Rectal smooth muscle tissue (tissue), 1 donor: ENCODE measurements around the gene GUK1.

Experiments used
- H3K27ac ChIP-seq: one replicate; pipeline ENCODE4 v1.7.0; 2013; ENCODE audit warnings: low read depth, low read length, inconsistent platforms
- H3K27me3 ChIP-seq: one replicate; pipeline ENCODE4 v1.7.0; 2013; ENCODE audit warnings: low read length; ENCODE audit not compliant: control insufficient read depth, insufficient read depth
- H3K36me3 ChIP-seq: one replicate; pipeline ENCODE4 v1.7.0; 2013; ENCODE audit warnings: low read length; ENCODE audit not compliant: control insufficient read depth, insufficient read depth
- H3K4me1 ChIP-seq: one replicate; pipeline ENCODE4 v1.7.0; 2013; ENCODE audit warnings: low read length; ENCODE audit not compliant: control insufficient read depth, insufficient read depth
- H3K4me3 ChIP-seq: one replicate; pipeline ENCODE4 v1.7.0; 2013; ENCODE audit warnings: low read length
- H3K9ac ChIP-seq: one replicate; pipeline ENCODE4 v1.7.0; 2013; ENCODE audit warnings: low read length

The GUK1 gene

DNA sequence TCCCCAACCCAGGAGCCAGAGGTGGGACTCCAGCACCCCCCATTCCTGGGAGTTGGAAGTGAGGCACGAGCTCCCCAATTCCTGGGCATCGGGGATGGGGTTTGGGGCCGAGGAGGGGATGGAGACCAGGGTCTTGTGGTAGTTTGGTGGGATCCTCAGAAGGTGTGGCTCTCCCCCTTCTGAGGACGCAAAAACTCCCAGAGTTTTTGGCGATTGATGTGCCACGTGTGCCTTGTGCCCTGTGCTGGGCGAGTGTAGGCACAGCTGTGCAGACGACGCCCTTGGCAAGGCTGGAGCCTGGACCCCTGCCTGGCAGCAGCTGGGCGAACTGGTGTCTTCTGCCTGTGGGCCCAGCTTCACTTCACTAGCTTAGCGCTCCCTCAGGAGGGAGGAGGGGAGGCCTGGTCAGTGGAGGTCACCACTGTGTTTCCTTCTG is 2.6 kb downstream of the GUK1 start:
- Histone ChIP-seq H3K36me3 (peaks cover 20% of the 10 kb centered on the region), H3K4me1 (peaks cover 17% of the 10 kb centered on the region), H3K9ac (no peak overlapping the region), H3K27ac (no peak overlapping the region), H3K27me3 (no peaks in the 10 kb centered on the region), H3K4me3 (no peak overlapping the region)

DNA sequence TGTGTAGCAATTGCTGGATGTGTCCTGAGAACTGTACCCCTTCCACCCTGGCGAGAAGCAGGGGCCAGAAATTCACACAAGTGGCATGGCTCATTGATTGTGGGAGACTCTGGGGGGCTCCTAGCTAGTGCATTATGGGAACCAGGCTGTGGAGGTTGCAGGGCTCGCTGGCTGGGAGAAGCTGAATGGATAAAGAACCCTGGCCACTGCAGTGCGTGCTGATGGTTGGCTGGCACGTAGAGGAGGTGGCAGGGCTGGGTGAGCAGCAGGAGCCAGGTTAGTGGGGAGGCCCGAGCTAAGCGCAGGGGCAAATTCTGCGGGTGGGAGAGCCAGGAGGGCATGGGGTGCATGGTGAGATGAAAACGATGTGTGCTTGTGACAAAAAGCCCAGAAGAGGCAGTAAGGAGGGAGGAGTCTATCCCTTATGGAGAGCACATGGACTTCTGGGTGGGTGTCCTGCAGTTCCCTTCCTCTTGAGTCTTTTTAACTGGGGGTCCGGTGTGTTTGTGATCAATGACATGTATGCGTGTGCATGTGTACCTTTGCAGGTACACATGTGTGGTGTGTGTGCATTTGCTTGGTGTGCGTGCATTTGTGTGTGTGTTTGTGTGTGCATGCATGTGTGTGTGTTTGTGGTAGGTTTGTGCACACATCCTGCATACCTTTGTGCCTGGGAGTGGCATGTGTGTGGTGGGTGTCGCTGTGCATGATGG is 3.6 kb downstream of the GUK1 start:
- no peak overlapping the region for H3K4me3 ChIP-seq
- H3K27me3 ChIP-seq = no peaks in the 10 kb centered on the region
- peaks cover 17% of the 10 kb centered on the region for H3K4me1 ChIP-seq
- H3K27ac ChIP-seq = no peak overlapping the region
- H3K36me3 ChIP-seq = peaks cover 21% of the 10 kb centered on the region
- no peak overlapping the region for H3K9ac ChIP-seq

DNA sequence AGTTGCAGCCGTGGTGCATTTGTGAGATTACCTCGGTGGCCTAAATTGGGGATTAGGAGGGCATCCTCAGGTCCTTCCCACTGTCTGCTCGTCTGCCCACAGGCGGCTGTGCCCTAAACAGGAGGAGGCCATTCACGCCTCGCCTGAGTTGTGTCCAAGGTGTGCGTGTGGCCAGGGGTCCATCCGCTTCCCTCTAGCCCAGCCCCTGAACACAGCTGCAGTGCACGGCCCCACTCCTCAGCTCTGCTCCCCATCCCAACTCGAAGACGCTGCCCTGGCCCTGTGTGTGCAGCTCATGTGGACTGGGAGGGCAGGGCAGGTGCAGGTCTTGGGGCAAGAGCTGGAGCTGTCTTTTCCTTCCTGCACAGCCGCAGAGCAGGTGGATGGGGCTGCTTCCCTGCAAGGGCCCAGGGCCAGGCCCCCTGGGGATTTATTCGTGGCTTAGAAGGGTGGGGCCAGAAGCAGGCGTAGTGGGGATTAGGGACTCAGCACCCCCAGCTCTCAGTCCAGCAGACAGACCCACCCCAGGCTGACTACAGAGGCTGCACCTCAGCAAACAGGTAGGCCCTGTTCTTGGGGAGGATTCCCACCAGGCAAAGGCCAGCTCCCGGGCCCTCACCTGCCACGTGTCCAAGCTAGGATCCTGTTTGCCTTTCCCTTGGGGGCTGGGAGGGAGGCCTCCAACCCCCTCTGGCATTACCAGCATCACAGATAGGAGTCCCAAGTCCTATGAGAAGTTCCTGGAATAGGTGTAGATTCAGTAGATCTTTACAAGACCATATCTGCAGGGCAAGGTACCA is 4.3 kb downstream of the GUK1 start:
- H3K4me1 ChIP-seq = peaks cover 22% of the 10 kb centered on the region

DNA sequence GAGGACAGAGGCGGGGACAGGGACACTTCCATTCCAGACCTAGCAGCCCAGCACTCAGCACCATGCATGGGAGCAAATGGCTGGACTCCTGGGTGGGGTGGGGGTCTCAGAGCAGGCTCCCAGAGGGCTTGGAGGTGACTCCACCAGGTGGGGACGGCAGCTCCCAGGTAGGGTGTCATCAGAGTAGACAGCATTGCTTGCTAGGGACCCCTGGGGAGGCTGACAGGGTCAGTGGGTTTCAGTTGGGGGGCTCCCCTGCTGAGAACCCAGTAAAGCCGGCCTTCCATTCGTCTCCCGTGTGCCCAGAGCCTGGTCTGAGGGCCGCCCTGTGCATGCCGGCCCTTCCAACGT is 4.9 kb downstream of the GUK1 start:
- no peaks in the 10 kb centered on the region for H3K27me3 ChIP-seq
- H3K4me1 ChIP-seq = peaks cover 26% of the 10 kb centered on the region
- peaks cover 21% of the 10 kb centered on the region for H3K36me3 ChIP-seq
- no peak overlapping the region for H3K9ac ChIP-seq
- H3K4me3 ChIP-seq = no peak overlapping the region
- H3K27ac ChIP-seq = no peak overlapping the region

More for the DNA sequence above, 4.3 kb downstream of the GUK1 start:
- no peak overlapping the region for H3K9ac ChIP-seq
- no peak overlapping the region for H3K27ac ChIP-seq
- peaks cover 21% of the 10 kb centered on the region for H3K36me3 ChIP-seq
- H3K4me3 ChIP-seq = no peak overlapping the region
- no peaks in the 10 kb centered on the region for H3K27me3 ChIP-seq

DNA sequence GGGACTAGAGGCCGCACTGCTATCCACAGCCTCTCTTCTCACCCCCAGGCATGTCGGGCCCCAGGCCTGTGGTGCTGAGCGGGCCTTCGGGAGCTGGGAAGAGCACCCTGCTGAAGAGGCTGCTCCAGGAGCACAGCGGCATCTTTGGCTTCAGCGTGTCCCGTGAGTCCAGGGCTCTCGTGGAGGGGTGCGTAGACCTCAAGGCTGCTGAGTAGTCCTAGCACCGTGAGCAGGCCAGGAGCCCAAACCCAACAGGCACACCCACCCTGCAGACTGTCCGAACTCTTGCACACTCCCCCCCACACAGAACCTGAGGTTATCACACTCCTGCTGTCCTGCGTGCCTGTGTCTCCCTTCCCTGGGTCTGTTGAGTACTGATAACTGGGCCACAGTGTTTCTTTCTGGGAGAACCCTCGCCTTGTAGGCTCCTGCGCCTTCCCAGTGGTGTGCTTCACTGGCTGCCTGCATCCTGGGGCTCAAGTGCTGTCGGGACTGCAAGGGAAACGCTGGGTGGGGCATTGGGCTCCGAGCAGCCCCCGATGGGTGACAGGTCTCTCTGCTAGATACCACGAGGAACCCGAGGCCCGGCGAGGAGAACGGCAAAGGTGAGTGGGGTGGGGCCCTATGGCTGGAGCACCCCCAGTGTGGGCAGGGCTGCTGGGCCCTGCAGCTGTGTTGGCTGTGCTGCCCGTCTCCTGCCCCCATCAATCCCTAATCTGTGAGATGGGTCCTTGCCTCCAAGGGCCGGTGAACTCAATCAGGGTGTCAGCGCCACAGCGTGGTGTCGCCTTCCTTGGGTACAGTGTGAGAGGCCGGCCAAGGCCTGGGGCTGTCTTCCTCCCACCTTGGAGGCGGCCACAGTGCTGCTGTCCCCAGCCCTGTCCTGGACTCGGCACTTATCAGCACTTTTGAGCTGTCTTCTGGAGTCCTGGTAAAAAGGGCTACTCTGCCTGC is 5.7 kb downstream of the GUK1 start:
- H3K4me3 ChIP-seq = no peak overlapping the region
- H3K27ac ChIP-seq = no peak overlapping the region
- H3K4me1 ChIP-seq = peaks cover 33% of the 10 kb centered on the region
- H3K36me3 ChIP-seq = peaks cover 21% of the 10 kb centered on the region
- H3K27me3 ChIP-seq = no peaks in the 10 kb centered on the region
- H3K9ac ChIP-seq = no peak overlapping the region

DNA sequence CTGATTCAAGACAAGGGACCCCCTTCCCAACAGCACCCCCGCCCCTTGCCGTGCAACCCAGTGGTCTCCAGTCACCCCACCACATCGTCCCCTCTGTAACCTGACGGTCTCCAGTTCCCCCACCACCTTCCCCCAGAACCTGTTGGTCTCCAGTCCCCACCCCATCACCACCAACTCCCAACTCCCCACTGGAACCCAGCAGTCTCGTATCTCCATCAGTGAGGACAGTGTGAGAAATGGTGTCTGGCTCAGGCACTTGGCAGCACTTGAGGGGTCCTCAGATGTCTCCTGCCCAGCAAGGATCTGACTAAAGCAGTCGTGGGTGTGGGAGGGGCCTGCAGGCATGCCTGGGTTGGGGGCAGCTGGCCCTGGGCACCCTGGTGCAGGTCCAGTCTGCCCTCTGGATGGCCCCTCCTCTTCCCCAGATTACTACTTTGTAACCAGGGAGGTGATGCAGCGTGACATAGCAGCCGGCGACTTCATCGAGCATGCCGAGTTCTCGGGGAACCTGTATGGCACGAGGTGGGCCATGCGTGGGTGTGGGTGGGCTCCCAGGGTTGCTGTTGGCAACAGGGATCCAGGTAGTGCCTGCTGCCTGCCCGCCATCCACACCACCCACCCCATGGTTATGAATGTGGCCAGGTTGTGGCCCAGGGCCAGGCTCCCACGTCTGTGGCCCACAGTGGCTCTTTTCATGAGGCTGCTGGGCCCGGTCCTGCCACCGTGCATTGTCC is 6.5 kb downstream of the GUK1 start:
- no peak overlapping the region for H3K9ac ChIP-seq
- H3K36me3 ChIP-seq = peaks cover 21% of the 10 kb centered on the region
- no peaks in the 10 kb centered on the region for H3K27me3 ChIP-seq
- H3K4me1 ChIP-seq = peaks cover 34% of the 10 kb centered on the region
- H3K4me3 ChIP-seq = no peak overlapping the region
- H3K27ac ChIP-seq = no peak overlapping the region

DNA sequence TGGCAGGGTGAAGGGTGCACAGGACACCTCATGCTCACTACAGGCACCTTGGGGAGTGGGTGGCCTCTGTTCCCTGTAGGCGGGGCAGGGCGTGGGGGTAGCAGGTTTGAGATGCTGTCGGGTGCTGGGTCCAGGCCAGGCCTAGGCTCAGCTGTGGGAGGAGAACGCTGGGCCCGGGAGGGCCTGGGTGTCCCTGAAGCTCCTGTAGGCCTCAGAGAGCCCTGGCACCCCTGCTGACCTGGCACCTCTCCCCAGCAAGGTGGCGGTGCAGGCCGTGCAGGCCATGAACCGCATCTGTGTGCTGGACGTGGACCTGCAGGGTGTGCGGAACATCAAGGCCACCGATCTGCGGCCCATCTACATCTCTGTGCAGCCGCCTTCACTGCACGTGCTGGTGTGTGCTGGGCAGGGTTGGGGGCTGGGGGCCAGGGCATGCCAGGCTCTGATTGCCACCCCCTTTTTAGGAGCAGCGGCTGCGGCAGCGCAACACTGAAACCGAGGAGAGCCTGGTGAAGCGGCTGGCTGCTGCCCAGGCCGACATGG is 7.1 kb downstream of the GUK1 start:
- Histone ChIP-seq H3K36me3 (peaks cover 21% of the 10 kb centered on the region), H3K9ac (no peak overlapping the region), H3K4me3 (no peak overlapping the region), H3K27ac (no peak overlapping the region), H3K27me3 (no peaks in the 10 kb centered on the region), H3K4me1 (peaks cover 33% of the 10 kb centered on the region)

DNA sequence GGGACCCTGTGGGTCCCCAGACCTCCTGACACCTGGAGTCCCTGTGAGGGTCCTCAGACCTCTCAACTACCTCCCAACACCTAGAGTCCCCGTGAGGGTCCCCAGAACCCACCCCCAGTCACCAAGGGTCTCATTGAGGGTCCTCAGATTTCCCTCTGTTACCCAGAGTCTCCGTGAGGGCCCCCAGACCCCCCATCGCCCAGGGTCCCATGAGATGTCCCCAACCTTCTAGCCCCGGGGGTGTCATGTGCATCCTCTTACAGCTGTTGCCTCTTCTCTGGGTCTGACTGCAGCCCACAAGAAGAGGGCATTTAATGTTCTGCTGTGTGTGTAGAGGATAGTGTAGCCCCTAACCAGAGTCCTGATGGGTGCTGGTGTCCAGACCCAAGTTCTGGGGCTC is 7.7 kb downstream of the GUK1 start:
- H3K4me3 ChIP-seq = no peak overlapping the region
- peaks cover 21% of the 10 kb centered on the region for H3K36me3 ChIP-seq
- no peak overlapping the region for H3K27ac ChIP-seq
- H3K9ac ChIP-seq = no peak overlapping the region
- H3K4me1 ChIP-seq = peaks cover 31% of the 10 kb centered on the region
- H3K27me3 ChIP-seq = no peaks in the 10 kb centered on the region

DNA sequence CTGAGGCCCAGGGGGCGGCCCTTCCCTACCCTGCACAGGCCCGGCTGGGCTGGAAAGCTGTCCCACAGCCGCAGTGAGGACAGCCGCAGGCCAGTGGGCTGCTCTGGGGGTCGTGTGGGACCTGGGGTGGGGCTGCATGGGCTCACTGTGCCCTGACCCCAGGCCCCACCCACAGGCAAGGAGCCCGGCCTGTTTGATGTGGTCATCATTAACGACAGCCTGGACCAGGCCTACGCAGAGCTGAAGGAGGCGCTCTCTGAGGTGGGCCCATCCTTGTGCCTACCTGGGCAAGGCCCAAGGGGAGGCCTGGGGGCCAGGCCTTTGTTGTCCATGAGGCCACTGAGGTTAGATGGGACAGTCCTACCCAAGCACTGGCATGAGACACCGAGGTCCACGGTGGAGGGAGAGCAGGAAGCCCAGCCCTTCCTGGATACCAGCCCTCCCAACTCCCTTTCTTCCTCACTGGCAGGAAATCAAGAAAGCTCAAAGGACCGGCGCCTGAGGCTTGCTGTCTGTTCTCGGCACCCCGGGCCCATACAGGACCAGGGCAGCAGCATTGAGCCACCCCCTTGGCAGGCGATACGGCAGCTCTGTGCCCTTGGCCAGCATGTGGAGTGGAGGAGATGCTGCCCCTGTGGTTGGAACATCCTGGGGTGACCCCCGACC is 8.2 kb downstream of the GUK1 start:
- H3K27me3 ChIP-seq = no peaks in the 10 kb centered on the region
- peaks cover 31% of the 10 kb centered on the region for H3K4me1 ChIP-seq
- H3K27ac ChIP-seq = no peak overlapping the region
- H3K36me3 ChIP-seq = peaks cover 21% of the 10 kb centered on the region
- H3K4me3 ChIP-seq = no peak overlapping the region
- H3K9ac ChIP-seq = no peak overlapping the region

DNA sequence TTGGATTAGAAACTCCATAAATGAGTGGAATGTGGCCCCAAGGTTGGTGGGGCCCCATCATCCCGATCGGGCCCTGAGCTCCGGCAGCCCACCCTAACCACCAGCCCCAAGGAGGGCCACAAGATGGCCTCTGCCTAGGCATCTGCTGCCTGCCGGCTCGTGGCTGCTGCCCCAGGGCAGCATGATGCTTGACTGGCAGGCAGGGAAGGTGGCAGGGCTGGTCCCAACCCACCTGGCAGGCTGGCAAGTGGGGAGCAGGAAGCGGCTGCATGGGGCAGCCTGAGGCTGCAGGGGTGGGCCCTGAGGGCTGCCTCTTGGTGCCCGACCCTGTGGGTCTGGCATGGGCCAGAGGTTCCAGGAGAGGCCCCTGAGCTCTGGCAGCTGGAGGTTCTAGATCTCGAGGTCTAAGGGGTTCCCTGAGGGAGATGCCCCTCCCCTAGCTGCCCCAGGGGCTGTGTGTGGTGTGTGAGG is 8.9 kb downstream of the GUK1 start:
- H3K36me3 ChIP-seq = peaks cover 21% of the 10 kb centered on the region
- H3K27me3 ChIP-seq = no peaks in the 10 kb centered on the region
- peaks cover 31% of the 10 kb centered on the region for H3K4me1 ChIP-seq
- H3K9ac ChIP-seq = no peak overlapping the region
- peak overlapping the region; percentile 97 for H3K27ac ChIP-seq
- H3K4me3 ChIP-seq = no peak overlapping the region

DNA sequence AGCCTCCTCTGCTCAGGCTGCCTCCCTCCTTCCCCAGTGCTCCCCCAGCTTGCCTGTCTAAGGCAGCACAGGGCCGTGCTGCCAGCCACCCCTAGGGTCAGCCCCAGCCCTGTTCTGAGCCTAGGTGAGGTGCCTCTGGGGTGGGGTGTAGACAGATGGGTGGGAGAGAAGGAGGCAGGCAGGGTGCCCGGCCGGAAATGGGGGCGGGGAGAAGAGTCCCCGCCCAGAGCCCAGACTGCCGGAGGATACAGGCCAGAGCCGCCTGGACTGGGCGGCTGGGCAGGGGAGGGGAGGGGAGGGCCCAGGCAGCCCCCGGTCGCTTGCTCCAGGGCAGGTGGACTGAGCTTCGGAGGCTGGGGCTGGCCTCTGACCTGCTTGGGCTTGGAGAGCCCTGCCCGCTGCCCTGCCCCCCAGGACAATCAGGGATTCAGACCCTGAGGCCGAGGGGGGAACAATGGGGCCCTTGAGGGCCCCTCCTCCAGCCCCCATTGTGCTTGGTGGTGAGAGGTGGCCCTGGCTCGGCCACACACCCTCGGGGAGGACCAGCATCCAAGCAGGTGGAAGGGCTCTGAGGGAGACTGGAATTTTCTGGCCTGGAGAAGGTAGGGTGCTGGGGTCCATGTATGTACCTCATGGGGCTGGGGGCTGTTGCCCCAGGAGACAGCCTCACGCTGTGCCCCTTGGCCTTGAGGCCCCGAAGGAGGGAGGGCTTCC is 9.5 kb downstream of the GUK1 start, which contains the start of gene GJC2:
Gene GJC2, plus strand, starts transcription at position 525 of the 714 bp plus-strand sequence. CDS start 7,829 bp downstream, outside the sequence.
- Histone ChIP-seq H3K36me3 (peaks cover 21% of the 10 kb centered on the region), H3K4me3 (peak within 1 kb of the TSS; percentile 51), H3K27me3 (no peaks in the 10 kb centered on the region), H3K4me1 (peaks cover 31% of the 10 kb centered on the region), H3K27ac (peak within 1 kb of the TSS; percentile 97), H3K9ac (peak within 1 kb of the TSS; percentile 72)
